Epithelial cell of esophagus (primary cell): Measurements from ENCODE around the gene PAQR3.

Source experiments
- DNase-seq: peaks from one replicate; pipeline ENCODE4 v3.0.0; 2010; ENCODE audit warnings: low read depth
- H3K4me3 ChIP-seq: 2 replicates; pipeline ENCODE4 v1.5.1; 2011; ENCODE audit warnings: mild to moderate bottlenecking, low read length, control low read depth
- CTCF ChIP-seq: IDR thresholded peaks from 2 replicates; pipeline ENCODE4 v1.5.1; 2011; ENCODE audit warnings: low read depth, mild to moderate bottlenecking, low read length, control low read depth, inconsistent platforms; ENCODE audit not compliant: insufficient read depth; ENCODE audit errors: missing control alignments

The PAQR3 gene

GRCh38 chr4:78863991-78864390 lies 75.2 kb downstream of the PAQR3 start:
- no peak overlapping the region for H3K4me3 ChIP-seq
- no peak for DNase-seq
- TF ChIP-seq CTCF, result no peak

- H3K4me3 ChIP-seq, result no peak overlapping the region
- no peak for DNase-seq
- TF ChIP-seq CTCF, result no peak
Observed at GRCh38 chr4:78863254-78863869, 75.9 kb downstream of the PAQR3 start.

GRCh38 chr4:78862314-78862737 lies 76.9 kb downstream of the PAQR3 start:
- TF ChIP-seq CTCF, result no peak
- H3K4me3 ChIP-seq, result no peak overlapping the region
- DNase-seq, result no peak
